Kidney (tissue), 14 donors: ENCODE data around the gene DYNLT3. TPM values are rescaled to one million over a fixed set of nuclear protein-coding genes. Genes with fewer than 3 reads are reported as not detected.

Experiments
- DNase-seq, 5 donors: peaks; one replicate each; pipeline ENCODE4 v3.0.0-alpha.2; 2013 to 2020
- FAIRE-seq: peaks from 2 replicates; lab custom pipeline; 2012; peaks lifted over from hg19 to GRCh38; lab: Jason Lieb, UNC
- H3K27ac ChIP-seq, 2 donors: one replicate each; pipeline ENCODE4 v1.7.0; 2013; ENCODE audit warnings: low read depth in 2 of 2, low read length in 2 of 2, inconsistent platforms in 1 of 2
- H3K27me3 ChIP-seq: one replicate; pipeline ENCODE4 v1.7.1; 2013; ENCODE audit warnings: low read length, inconsistent platforms; ENCODE audit not compliant: control insufficient read depth, insufficient read depth
- H3K36me3 ChIP-seq, 3 donors: one replicate each; pipeline versions ENCODE4 v1.7.0 to v1.7.1; 2013; ENCODE audit warnings: low read length in 3 of 3, control low read depth in 1 of 3, inconsistent platforms in 1 of 3; ENCODE audit not compliant: insufficient read depth in 3 of 3, control insufficient read depth in 2 of 3
- H3K4me1 ChIP-seq, 3 donors: one replicate each; pipeline versions ENCODE4 v1.7.0 to v1.7.1; 2013; ENCODE audit warnings: low read length in 3 of 3, inconsistent platforms in 1 of 3, low read depth in 1 of 3; ENCODE audit not compliant: control insufficient read depth in 2 of 3, insufficient read depth in 2 of 3
- H3K4me3 ChIP-seq, 3 donors: one replicate each; pipeline versions ENCODE4 v1.7.0 to v1.8.1; 2013; ENCODE audit warnings: low read length in 3 of 3, control low read depth in 1 of 3, inconsistent platforms in 1 of 3
- H3K9ac ChIP-seq, 3 donors: one replicate each; pipeline versions ENCODE4 v1.7.0 to v1.7.1; 2013; ENCODE audit warnings: low read length in 3 of 3, control low read depth in 1 of 3, inconsistent platforms in 1 of 3
- H3K9me3 ChIP-seq, 3 donors: one replicate each; pipeline versions ENCODE4 v1.7.0 to v1.7.1; 2013; ENCODE audit warnings: low read length in 3 of 3, control low read depth in 1 of 3, inconsistent platforms in 1 of 3; ENCODE audit not compliant: control insufficient read depth in 2 of 3, insufficient read depth in 1 of 3
- intact Hi-C: fragments of 100-400 bp; cut with DNase I; formaldehyde crosslinking; loops from one replicate; pipeline ENCODE4 v1.11.1; 2022
- polyA plus RNA-seq: library from polyadenylated mRNA; stranded (reverse); fragments of 350-450 nt; fragmentation: Illumina TruSeq; extraction: RNeasy Lipid Tissue Mini Kit (QIAGEN cat#74804); gene quantifications from one replicate; pipeline ENCODE4 v1.2.3, GENCODE V29; 2014; ENCODE audit warnings: low read depth, low replicate concordance; ENCODE audit not compliant: insufficient read depth
- total RNA-seq: library from RNA; stranded (reverse); fragmentation: NEBNext Ultra II Directional; extraction: Animal tissue kit (Norgen Biotek cat#: 25700); gene quantifications from one replicate; pipeline ENCODE4 v1.2.1, GENCODE V29; 2021
- TF ChIP-seq, protein P1 (sequence below): IDR thresholded peaks from 3 replicates; pipeline ENCODE4 v1.5.1; 2012; ENCODE audit warnings: mild to moderate bottlenecking, moderate library complexity, borderline replicate concordance; ENCODE audit not compliant: insufficient read depth; ENCODE audit errors: extremely low read depth
- donor health status: control.
- donor health status: control.
- donor health status: control.
- donor health status: control.
- donor health status: control.
- donor health status: DM: yes; HTN: yes; CAD: no.
- donor health status: Normal renal cell carcinoma (clear cell type).

Gene DYNLT3
- total and polyA plus RNA-seq, 2 donors from 2014 or later: 30.7 to 40.5 TPM

DNA sequence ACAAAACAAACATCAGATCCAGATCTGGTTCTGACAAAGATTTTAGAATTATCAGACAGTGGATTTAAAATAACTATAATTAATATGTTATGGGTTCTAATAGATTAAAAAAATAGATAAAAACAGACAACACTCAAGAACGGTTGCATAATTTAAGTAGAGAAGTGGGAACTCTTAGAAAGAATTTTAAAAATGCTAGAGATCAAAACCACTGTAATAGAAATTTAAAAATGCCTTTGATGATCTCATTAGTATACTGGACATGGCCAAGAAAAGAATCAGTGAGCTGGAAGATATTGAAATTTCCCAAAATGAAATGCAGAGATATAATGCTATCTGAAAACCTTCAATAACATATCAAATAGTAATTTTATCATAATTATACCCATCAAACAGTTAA is 28.3 kb upstream of the DYNLT3 start:
- no peaks in the 10 kb centered on the region for H3K36me3 ChIP-seq
- intact Hi-C loops: no loop called here
- no peaks in the 10 kb centered on the region for H3K27me3 ChIP-seq
- no peak overlapping the region for H3K4me3 ChIP-seq
- no peaks in the 10 kb centered on the region for H3K9me3 ChIP-seq
- H3K9ac ChIP-seq: no peak overlapping the region
- TF ChIP-seq, protein P1, sequence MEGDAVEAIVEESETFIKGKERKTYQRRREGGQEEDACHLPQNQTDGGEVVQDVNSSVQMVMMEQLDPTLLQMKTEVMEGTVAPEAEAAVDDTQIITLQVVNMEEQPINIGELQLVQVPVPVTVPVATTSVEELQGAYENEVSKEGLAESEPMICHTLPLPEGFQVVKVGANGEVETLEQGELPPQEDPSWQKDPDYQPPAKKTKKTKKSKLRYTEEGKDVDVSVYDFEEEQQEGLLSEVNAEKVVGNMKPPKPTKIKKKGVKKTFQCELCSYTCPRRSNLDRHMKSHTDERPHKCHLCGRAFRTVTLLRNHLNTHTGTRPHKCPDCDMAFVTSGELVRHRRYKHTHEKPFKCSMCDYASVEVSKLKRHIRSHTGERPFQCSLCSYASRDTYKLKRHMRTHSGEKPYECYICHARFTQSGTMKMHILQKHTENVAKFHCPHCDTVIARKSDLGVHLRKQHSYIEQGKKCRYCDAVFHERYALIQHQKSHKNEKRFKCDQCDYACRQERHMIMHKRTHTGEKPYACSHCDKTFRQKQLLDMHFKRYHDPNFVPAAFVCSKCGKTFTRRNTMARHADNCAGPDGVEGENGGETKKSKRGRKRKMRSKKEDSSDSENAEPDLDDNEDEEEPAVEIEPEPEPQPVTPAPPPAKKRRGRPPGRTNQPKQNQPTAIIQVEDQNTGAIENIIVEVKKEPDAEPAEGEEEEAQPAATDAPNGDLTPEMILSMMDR: no peak
- H3K27ac ChIP-seq: no peak overlapping the region
- peaks cover 0 to 2% (median 0%) of the 10 kb centered on the region in 3 donors for H3K4me1 ChIP-seq
- DNase-seq: no peak
- FAIRE-seq: no peak

DNA sequence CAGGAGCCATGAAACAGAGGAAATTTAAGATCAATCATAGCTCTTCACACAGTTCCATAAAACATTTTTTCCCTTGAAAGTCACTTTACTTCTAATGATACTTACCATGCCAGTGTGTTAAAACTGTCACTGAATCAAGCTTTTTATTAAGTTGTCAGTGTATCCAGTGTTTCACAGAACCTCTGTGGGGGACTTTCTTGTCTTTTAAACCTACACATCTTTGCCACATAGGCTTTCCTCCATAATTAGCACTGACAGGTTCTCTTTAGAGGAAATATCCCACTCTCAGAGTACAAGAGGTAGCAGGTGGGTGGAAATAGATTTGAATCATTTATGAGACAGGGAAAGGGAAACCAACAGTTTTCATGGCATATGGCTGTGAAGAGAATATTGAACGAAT is 25.8 kb upstream of the DYNLT3 start:
- FAIRE-seq (no peak), DNase-seq (no peak)
- Histone ChIP-seq H3K9me3 (no peaks in the 10 kb centered on the region), H3K27ac (no peak overlapping the region), H3K4me1 (peaks cover 0 to 2% (median 0%) of the 10 kb centered on the region in 3 donors), H3K27me3 (no peaks in the 10 kb centered on the region), H3K9ac (no peak overlapping the region), H3K36me3 (no peaks in the 10 kb centered on the region), H3K4me3 (no peak overlapping the region)
- intact Hi-C loops: no loop called here
- TF ChIP-seq, protein P1: no peak

DNA sequence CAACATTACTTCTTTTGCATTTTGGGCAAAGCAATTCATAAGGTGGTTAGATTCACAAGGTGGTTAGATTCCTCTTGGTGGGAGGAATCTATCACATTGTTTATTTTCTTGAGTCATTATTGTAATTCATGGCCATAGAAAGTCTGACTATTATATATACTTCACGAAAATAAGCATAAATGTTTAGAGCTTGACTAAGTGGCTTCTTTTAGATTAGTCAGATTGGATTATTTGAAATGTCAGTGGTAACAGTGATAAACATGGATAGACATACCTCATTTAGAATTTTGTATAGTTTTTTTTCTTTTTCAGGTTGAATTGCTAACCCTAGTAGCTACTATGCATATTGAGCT is 24.9 kb upstream of the DYNLT3 start:
- Histone ChIP-seq H3K9me3 (no peaks in the 10 kb centered on the region), H3K4me1 (peaks cover 0 to 2% (median 0%) of the 10 kb centered on the region in 3 donors), H3K4me3 (no peak overlapping the region), H3K36me3 (no peaks in the 10 kb centered on the region), H3K9ac (no peak overlapping the region), H3K27ac (no peak overlapping the region), H3K27me3 (no peaks in the 10 kb centered on the region)
- DNase-seq (no peak), FAIRE-seq (no peak)
- intact Hi-C loops: no loop called here
- TF ChIP-seq, protein P1: no peak
